HEK293 (cell line): ENCODE results near the gene GALNT8.

Experiments
- CTCF ChIA-PET: fragments of 350-600 bp; formaldehyde crosslinking; extraction: SDS; loops from one replicate; lab custom pipeline; 2021; ENCODE audit warnings: antibody characterized with exemption; lab: Yijun Ruan, JAX
- POLR2A ChIA-PET: fragments of 300-600 bp; formaldehyde crosslinking; extraction: SDS; loops from one replicate; lab custom pipeline; 2020; ENCODE audit warnings: antibody characterized with exemption, inconsistent platforms; lab: Yijun Ruan, JAX
- H3K27ac ChIP-seq: fragments of 200-500 bp; sonication (Bioruptor generic); 2 replicates; pipeline ENCODE4 v1.5.1; 2014; ENCODE audit warnings: low read depth, low read length, control low read depth, inconsistent platforms; ENCODE audit errors: extremely low read depth
- H3K36me3 ChIP-seq, 2 experiments: fragments of 200-500 bp in 1 of 2; sonication (Bioruptor generic) in 1 of 2; 1 replicate in 1 of 2; 2 replicates in 1 of 2; pipeline ENCODE4 v1.5.1; 2014 to 2017; ENCODE audit warnings: inconsistent platforms in 2 of 2, low read length in 2 of 2; ENCODE audit not compliant: control insufficient read depth in 2 of 2, insufficient read depth in 1 of 2
- H3K4me1 ChIP-seq: fragments of 200-500 bp; sonication (Bioruptor generic); 2 replicates; pipeline ENCODE4 v1.5.1; 2014; ENCODE audit warnings: mild to moderate bottlenecking, low read length, inconsistent platforms; ENCODE audit not compliant: control insufficient read depth, insufficient read depth
- H3K4me3 ChIP-seq: 2 replicates; pipeline ENCODE4 v1.5.1; 2011; ENCODE audit warnings: low read depth, mild to moderate bottlenecking, control low read depth, low read length, moderate library complexity
- H3K9me3 ChIP-seq: fragments of 200-500 bp; sonication (Bioruptor generic); 2 replicates; pipeline ENCODE4 v1.5.1; 2014; ENCODE audit warnings: low read depth, low read length, inconsistent platforms; ENCODE audit not compliant: control insufficient read depth, insufficient read depth
- CTCF ChIP-seq: fragments of 450-650 bp; formaldehyde crosslinking; IDR thresholded peaks from 2 replicates; pipeline ENCODE4 v1.5.1; 2016; ENCODE audit warnings: missing biosample characterization, missing genetic modification characterization
- KLF1 ChIP-seq: fragments of 450-650 bp; formaldehyde crosslinking; IDR thresholded peaks from 2 replicates; pipeline ENCODE4 v1.5.1; 2016; ENCODE audit warnings: missing biosample characterization, missing genetic modification characterization
- KLF16 ChIP-seq: fragments of 450-650 bp; formaldehyde crosslinking; IDR thresholded peaks from 2 replicates; pipeline ENCODE4 v1.5.1; 2017; ENCODE audit warnings: missing biosample characterization, missing genetic modification characterization
- OSR2 ChIP-seq: fragments of 450-650 bp; formaldehyde crosslinking; IDR thresholded peaks from 2 replicates; pipeline ENCODE4 v1.5.1; 2016; ENCODE audit warnings: missing biosample characterization, missing genetic modification characterization
- SCRT1 ChIP-seq: fragments of 450-650 bp; formaldehyde crosslinking; IDR thresholded peaks from 2 replicates; pipeline ENCODE4 v1.5.1; 2016; ENCODE audit warnings: missing biosample characterization, missing genetic modification characterization, borderline replicate concordance
- YY1 ChIP-seq: fragments of 450-650 bp; formaldehyde crosslinking; IDR thresholded peaks from 2 replicates; pipeline ENCODE4 v1.5.1; 2018; ENCODE audit warnings: missing biosample characterization, missing genetic modification characterization
- ZBTB26 ChIP-seq: fragments of 450-650 bp; formaldehyde crosslinking; optimal IDR thresholded peaks from 2 replicates; pipeline ENCODE3; 2016; ENCODE audit warnings: missing biosample characterization, mild to moderate bottlenecking, missing genetic modification characterization
- ZFP3 ChIP-seq: fragments of 450-650 bp; formaldehyde crosslinking; IDR thresholded peaks from 2 replicates; pipeline ENCODE4 v1.5.1; 2016; ENCODE audit warnings: low read depth, missing biosample characterization, missing genetic modification characterization
- ZFP69B ChIP-seq: fragments of 450-650 bp; formaldehyde crosslinking; IDR thresholded peaks from 2 replicates; pipeline ENCODE4 v1.5.1; 2016; ENCODE audit warnings: missing biosample characterization, missing genetic modification characterization
- ZNF155 ChIP-seq: fragments of 450-650 bp; formaldehyde crosslinking; IDR thresholded peaks from 2 replicates; pipeline ENCODE4 v1.5.1; 2016; ENCODE audit warnings: missing biosample characterization, missing genetic modification characterization
- ZNF2 ChIP-seq: fragments of 450-650 bp; formaldehyde crosslinking; IDR thresholded peaks from 2 replicates; pipeline ENCODE4 v1.5.1; 2016; ENCODE audit warnings: missing biosample characterization, missing genetic modification characterization
- ZNF211 ChIP-seq: fragments of 450-650 bp; formaldehyde crosslinking; IDR thresholded peaks from 2 replicates; pipeline ENCODE4 v1.5.1; 2016; ENCODE audit warnings: low read depth, missing biosample characterization, missing genetic modification characterization
- ZNF274 ChIP-seq, 2 experiments: fragments of 200-500 bp in 1 of 2; fragments of 450-650 bp in 1 of 2; sonication (Bioruptor generic) in 1 of 2; formaldehyde crosslinking in 1 of 2; IDR thresholded peaks; 2 replicates each; pipeline versions ENCODE4 v1.5.1 to v1.6.1; 2014 to 2016; ENCODE audit warnings: borderline replicate concordance in 1 of 2, inconsistent platforms in 1 of 2, low read length in 1 of 2, missing biosample characterization in 1 of 2, missing genetic modification characterization in 1 of 2
- ZNF426 ChIP-seq: fragments of 450-650 bp; formaldehyde crosslinking; IDR thresholded peaks from 2 replicates; pipeline ENCODE4 v1.5.1; 2017; ENCODE audit warnings: missing biosample characterization, missing genetic modification characterization, mild to moderate bottlenecking, inconsistent platforms, moderate library complexity
- ZNF513 ChIP-seq: fragments of 450-650 bp; IDR thresholded peaks from 2 replicates; pipeline ENCODE4 v1.5.1; 2018; ENCODE audit warnings: missing biosample characterization, missing genetic modification characterization
- ZNF521 ChIP-seq: fragments of 450-650 bp; formaldehyde crosslinking; IDR thresholded peaks from 2 replicates; pipeline ENCODE4 v1.5.1; 2017; ENCODE audit warnings: missing biosample characterization, mild to moderate bottlenecking, missing genetic modification characterization
- ZNF529 ChIP-seq: fragments of 450-650 bp; formaldehyde crosslinking; IDR thresholded peaks from 2 replicates; pipeline ENCODE4 v1.5.1; 2017; ENCODE audit warnings: missing genetic modification characterization, missing biosample characterization; ENCODE audit not compliant: insufficient replicate concordance
- ZNF571 ChIP-seq: fragments of 450-650 bp; formaldehyde crosslinking; IDR thresholded peaks from 2 replicates; pipeline ENCODE4 v1.5.0; 2017; ENCODE audit warnings: missing biosample characterization, missing genetic modification characterization
- ZNF596 ChIP-seq: fragments of 450-650 bp; IDR thresholded peaks from 2 replicates; pipeline ENCODE4 v1.5.0; 2018; ENCODE audit warnings: missing biosample characterization, mild to moderate bottlenecking, missing genetic modification characterization, moderate library complexity
- ZNF621 ChIP-seq: fragments of 450-650 bp; formaldehyde crosslinking; IDR thresholded peaks from 2 replicates; pipeline ENCODE4 v1.5.1; 2017; ENCODE audit warnings: missing biosample characterization, missing genetic modification characterization
- ZNF776 ChIP-seq: fragments of 450-650 bp; formaldehyde crosslinking; IDR thresholded peaks from 2 replicates; pipeline ENCODE4 v1.5.0; 2017; ENCODE audit warnings: missing biosample characterization, missing genetic modification characterization, borderline replicate concordance
- ZSCAN23 ChIP-seq: fragments of 450-650 bp; formaldehyde crosslinking; IDR thresholded peaks from 2 replicates; pipeline ENCODE4 v1.5.1; 2016; ENCODE audit warnings: missing biosample characterization, missing genetic modification characterization
- ZSCAN4 ChIP-seq: fragments of 450-650 bp; formaldehyde crosslinking; IDR thresholded peaks from 2 replicates; pipeline ENCODE4 v1.5.1; 2017; ENCODE audit warnings: missing biosample characterization, missing genetic modification characterization

Gene GALNT8

GRCh38 chr12:4807116-4807783 is 87.0 kb downstream of the GALNT8 start:
- TF ChIP-seq ZNF426 (tag by site-specific recombination) (no peak), OSR2 (tag by site-specific recombination) (no peak), ZNF621 (tag by site-specific recombination) (no peak), ZNF155 (no peak), ZFP3 (tag by site-specific recombination) (no peak), ZFP69B (tag by site-specific recombination) (no peak), ZNF529 (no peak), ZNF513 (tag by site-specific recombination) (no peak), ZNF776 (no peak), ZNF211 (tag by site-specific recombination) (no peak), ZNF274 (IDR thresholded peaks at IDR 0.05; ENCODE audit: low read length) (no peak), ZNF274 (tag by site-specific recombination; IDR thresholded peaks at IDR 0.05; ENCODE audit: borderline replicate concordance) (no peak), SCRT1 (tag by site-specific recombination) (no peak), ZBTB26 (tag by site-specific recombination) (no peak), ZNF2 (tag by site-specific recombination) (no peak), YY1 (tag by site-specific recombination) (no peak)
- H3K4me1 ChIP-seq = no peaks in the 10 kb centered on the region
- POLR2A ChIA-PET = no interaction called here
- no peak overlapping the region for H3K4me3 ChIP-seq
- CTCF ChIA-PET = interaction anchor here (0.7 kb wide), 3 partner anchors 50 to 995 kb away, joined by 3 to 4 read pairs (median 3); no protein-coding TSS in a partner anchor
- H3K9me3 ChIP-seq = no peaks in the 10 kb centered on the region
- no peak overlapping the region for H3K27ac ChIP-seq
- H3K36me3 ChIP-seq = peaks cover 0 to 5% of the 10 kb centered on the region in 2 experiments; a peak in 1 of 3 replicates

GRCh38 chr12:4807813-4808212 is 87.6 kb downstream of the GALNT8 start:
- H3K4me1 ChIP-seq = no peaks in the 10 kb centered on the region
- ChIA-PET CTCF (interaction anchor here (0.7 kb wide), 1 partner anchor 50 kb away, joined by 3 read pairs; no protein-coding TSS in a partner anchor), POLR2A (no interaction called here)
- no peak for TF ChIP-seq ZSCAN23 (tag by site-specific recombination)
- no peak for TF ChIP-seq ZNF521
- no peak for TF ChIP-seq OSR2 (tag by site-specific recombination)
- no peak for TF ChIP-seq KLF1 (tag by site-specific recombination)
- no peak for TF ChIP-seq ZNF596 (tag by site-specific recombination)
- no peak for TF ChIP-seq CTCF
- no peak for TF ChIP-seq ZSCAN4 (tag by site-specific recombination)
- no peak for TF ChIP-seq ZNF274 (IDR thresholded peaks at IDR 0.05; ENCODE audit: low read length)
- TF ChIP-seq ZNF274 (tag by site-specific recombination; IDR thresholded peaks at IDR 0.05; ENCODE audit: borderline replicate concordance) = no peak
- TF ChIP-seq ZNF571 (tag by site-specific recombination) = no peak
- TF ChIP-seq KLF16 (tag by site-specific recombination) = no peak
- H3K4me3 ChIP-seq = no peak overlapping the region
- no peak overlapping the region for H3K27ac ChIP-seq
- H3K36me3 ChIP-seq = peaks cover 0 to 5% of the 10 kb centered on the region in 2 experiments; a peak in 1 of 3 replicates
- H3K9me3 ChIP-seq = no peaks in the 10 kb centered on the region
